MV-4-11 (cell line): ENCODE data around the gene GTF3C6.
"Not testable (repeated sequence)": the region's sequence is repeated elsewhere in the genome, so short reads cannot be mapped to it uniquely, and the experiment has no call there.

Experiments used
- DNase-seq: peaks from one replicate; lab custom pipeline; 2025; lab: John Stamatoyannopoulos, UW

GTF3C6 gene

GRCh38 chr6:110958329-110959192 is at the start of gene GTF3C6:
GTF3C6 (plus strand) TSS chr6:110958706; CDS start chr6:110958770, 64 bp downstream.
- peak; percentile 91 for DNase-seq

- DNase-seq: no peak
These were observed 27.7 kb upstream of the GTF3C6 start for GRCh38 chr6:110930781-110931180.

DNA sequence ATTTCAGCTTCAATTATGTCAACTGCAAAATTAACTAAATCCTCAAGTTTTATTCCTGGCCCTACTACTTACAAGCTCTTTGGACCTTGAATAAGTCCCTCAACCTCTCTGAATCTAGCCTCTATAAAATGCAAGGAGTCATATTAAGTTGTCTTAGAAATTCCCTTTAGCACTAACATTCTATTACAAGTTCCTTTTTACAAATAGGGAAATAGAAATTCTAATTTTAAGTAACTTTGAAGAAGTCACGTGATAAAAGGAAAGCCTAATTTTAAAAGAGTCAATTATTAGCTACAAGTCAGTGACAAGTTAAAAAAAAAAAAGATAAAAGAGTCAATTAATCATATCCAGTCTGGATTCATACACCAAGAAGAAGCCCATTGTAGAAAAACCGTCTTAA is 24.6 kb upstream of the GTF3C6 start:
- no peak for DNase-seq

DNA sequence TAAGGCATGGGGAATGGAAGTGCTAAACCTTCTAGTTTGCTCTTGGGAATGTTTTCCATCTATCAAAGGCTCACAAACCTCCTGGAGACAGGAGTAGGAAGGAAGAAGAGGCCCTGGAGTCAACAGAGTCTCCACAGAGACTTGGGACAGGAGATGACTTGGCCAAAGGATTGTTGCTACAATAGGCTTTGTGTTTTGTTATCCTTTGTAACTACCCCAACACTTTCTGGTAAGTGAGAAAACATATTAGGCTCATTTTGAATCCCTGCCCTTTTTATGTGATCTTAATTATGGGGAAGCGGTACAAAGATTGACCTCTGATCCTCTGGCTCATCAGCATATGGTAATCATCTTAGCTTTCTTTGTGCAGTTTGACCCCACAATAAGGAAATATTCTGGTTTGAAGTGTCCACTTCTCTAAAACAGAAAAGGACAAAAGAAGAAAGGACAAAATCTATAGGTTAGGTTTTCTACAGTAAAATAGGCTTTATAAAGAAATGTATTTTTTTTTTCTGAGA is 24.1 kb upstream of the GTF3C6 start:
- DNase-seq: no peak

- DNase-seq: no peak
These were observed 23.3 kb upstream of the GTF3C6 start for GRCh38 chr6:110935171-110935570.

DNA sequence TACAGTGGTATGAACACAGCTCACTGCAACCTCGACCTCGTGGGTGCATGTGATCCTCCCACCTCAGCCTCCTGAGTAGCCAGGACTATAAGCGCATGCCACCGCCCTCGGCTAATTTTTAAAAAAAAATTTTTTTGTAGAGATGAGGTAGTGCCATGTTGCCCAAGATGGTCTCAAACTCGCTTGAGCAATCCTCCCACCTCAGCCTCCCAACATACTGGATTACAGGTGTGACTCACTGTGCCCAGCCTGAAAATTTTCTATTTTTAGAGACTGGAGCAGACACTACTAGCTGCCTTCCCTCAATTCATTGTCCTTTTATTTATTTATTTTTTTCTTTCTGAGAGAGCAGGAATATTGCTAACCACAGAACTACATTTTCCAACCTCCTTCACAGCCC is 20.3 kb upstream of the GTF3C6 start:
- DNase-seq: no peak

DNA sequence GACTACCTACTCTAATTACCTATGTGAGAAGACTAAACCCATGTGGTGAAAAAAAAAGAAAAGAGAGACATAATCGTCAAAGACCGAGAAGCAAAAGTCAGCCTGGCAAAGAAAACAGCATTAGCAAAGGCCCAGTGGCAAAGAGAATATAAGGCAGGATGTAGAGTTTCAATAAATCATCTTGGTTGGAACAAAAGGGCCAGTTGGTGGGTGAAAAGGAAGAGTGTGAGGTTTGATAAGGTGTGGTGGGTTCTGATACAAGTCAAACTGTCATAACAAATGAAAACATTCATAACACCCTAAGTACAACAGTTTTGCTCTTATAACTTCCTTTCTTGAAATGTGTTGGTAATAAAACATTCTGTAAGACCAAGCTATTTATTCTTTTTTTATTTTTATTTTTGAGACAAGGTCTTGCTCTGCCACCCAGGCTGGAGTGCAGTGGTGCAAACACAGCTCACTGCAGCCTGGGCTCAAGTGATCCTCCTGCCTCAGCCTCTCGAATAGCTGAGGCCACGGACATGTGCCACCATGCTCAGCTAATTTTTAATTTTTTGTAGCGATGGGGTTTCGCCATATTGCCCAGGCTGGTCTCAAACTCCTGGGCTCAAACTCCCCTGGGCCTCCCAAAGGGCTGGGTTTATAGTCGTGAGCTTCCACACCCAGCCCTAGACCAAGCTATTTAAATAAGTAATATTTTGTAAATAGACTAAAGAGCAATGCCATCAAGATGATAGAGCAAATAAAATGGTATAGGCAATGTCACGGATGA is 18.9 kb upstream of the GTF3C6 start:
- DNase-seq: no peak

GRCh38 chr6:110944681-110945151 is 13.8 kb upstream of the GTF3C6 start:
- peak; percentile 95 for DNase-seq

- DNase-seq: no peak
These were observed 12.0 kb upstream of the GTF3C6 start for GRCh38 chr6:110946498-110946897.

GRCh38 chr6:110949679-110950285 is 8.7 kb upstream of the GTF3C6 start:
- DNase-seq: peak; percentile 49

- no peak for DNase-seq
These were observed 8.1 kb upstream of the GTF3C6 start for GRCh38 chr6:110950440-110950839.

DNA sequence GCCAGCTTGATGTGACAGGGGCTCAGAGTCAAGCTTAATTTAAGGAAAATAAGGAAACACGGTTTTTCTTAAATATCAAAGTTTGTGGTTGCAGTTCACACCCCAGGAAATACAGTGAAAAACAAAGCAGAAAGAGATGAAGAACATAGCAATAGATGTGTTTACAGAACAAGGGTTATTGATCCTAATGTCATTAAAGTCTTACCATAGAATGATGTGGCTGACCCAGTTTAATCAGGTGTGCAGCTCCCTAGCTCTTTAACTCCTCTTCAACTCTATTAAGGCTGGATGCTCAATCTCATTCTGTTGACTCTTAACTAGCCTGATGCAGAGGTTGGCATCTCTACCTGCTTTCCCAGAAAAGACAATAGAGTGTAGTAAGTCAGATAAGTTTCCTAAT is 7.5 kb upstream of the GTF3C6 start:
- DNase-seq: no peak

DNA sequence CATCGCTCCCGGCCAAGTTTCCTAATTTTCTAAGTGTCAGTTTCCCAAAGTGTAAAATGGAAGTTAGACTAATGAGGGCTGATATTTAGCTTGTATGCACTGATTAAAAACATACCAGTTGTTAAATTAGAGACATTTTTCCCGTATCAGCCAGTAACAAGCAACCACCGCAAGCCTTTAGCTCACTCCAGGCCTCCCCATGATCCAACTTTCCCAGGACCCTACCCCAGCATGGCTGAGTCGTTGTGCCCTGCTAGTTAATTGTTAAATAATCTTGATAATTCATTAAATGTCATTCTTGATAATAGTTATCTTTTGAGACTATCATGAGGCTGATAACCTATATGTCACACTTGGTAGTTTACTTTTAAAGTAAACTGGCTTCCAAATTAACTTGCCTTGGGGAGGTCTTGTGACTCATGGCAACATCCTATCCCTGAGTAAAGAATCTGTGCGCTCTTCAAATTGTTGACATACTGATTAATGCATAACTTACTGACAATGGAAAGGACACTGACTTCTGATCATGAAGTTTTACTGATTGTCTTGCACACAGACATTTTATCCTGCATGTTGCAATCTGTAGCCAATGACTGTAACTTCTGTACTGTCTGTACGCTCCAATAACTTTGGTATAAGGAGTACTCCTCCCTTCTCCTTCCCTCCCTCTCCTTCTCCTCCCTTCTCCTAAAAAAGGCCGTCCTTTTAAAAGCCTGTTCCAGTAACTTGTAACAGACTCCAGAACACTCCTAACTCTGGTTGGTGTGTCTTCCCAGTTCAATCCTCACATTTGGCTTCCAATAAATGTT is 6.3 kb upstream of the GTF3C6 start:
- no peak for DNase-seq

- no peak for DNase-seq
These were observed 4.7 kb upstream of the GTF3C6 start for GRCh38 chr6:110953633-110954303.

- no peak for DNase-seq
These were observed 1.5 kb downstream of the GTF3C6 start for GRCh38 chr6:110960014-110960390.

DNA sequence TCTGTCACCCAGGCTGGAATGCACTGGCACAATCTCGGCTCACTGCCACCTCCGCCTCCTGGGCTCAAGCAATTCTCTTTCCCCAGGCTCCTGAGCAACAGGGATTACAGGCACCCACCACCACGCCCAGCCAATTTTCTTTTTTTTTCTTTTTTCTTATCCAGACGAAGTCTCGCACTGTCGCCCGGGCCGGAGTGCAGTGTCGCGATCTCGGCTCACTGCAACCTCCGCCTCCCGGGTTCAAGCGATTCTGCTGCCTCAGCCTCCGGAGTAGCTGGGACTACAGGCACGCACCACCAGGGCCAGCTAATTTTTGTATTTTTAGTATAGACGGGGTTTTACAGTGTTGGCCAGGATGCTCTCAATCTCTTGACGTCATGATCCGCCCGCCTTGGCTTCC is 4.1 kb downstream of the GTF3C6 start:
- not testable (repeated sequence) for DNase-seq

- DNase-seq: no peak
These were observed 7.2 kb downstream of the GTF3C6 start for GRCh38 chr6:110965629-110966229.

DNA sequence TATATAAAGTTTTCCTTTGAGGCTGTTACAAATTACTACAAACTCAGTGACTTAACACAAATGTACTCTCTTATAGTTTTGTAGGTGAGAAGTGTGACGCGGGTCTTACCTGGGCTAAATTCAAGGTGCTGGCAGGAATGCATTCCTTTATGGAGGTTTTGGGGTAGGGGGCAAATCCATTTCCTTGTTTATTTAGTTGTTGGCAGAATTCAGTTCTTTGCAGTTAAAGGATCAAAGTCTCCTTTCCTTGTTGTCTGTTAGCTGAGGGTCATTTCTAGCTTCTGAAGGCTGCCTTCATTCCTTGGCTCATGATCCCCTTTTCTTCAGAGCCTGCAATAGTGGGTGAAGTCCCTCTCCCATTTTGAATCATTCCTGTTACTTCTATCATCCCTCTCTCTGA is 10.2 kb downstream of the GTF3C6 start:
- not testable (repeated sequence) for DNase-seq

- no peak for DNase-seq
These were observed 13.0 kb downstream of the GTF3C6 start for GRCh38 chr6:110971468-110971867.

- DNase-seq: no peak
These were observed 18.1 kb downstream of the GTF3C6 start for GRCh38 chr6:110976575-110976974.
